ENCODE results near the gene REV3L. TPM values are rescaled to one million over a fixed set of nuclear protein-coding genes. Genes with fewer than 3 reads are reported as not detected.

The REV3L gene
- total RNA-seq, 1 experiment from 2014 or later, result 12.8 TPM

- TF ChIP-seq SIN3A (IDR thresholded peaks at IDR 0.05; ENCODE audit: low read depth) (no peak), SRF (IDR thresholded peaks at IDR 0.05; ENCODE audit: low read depth) (no peak), ZBTB33 (IDR thresholded peaks at IDR 0.05; ENCODE audit: extremely low read depth, insufficient replicate concordance, low read length) (no peak), ATF3 (IDR thresholded peaks at IDR 0.05) (no peak), JUND (IDR thresholded peaks at IDR 0.05) (no peak), ZNF274 (IDR thresholded peaks at IDR 0.05; ENCODE audit: low read depth, low read length) (no peak)
Measured at GRCh38 chr6:111430605-111431376, 52.2 kb downstream of the REV3L start (continued).

- RAD21 ChIA-PET (ENCODE audit: low non-redundant PET in 1 of 2, low total read pairs in 2 of 2, uncharacterized antibody in 2 of 2, unreplicated experiment in 2 of 2), result no interaction called here
- Histone ChIP-seq H3K9ac (ENCODE audit: low read length) (no peak overlapping the region), H3K4me3 (replicated peaks in 1 of 2; ENCODE audit: low read depth in 1 of 2, low read length in 2 of 2) (no peak overlapping the region), H3K4me1 (ENCODE audit: control insufficient read depth in 1 of 2, insufficient read depth in 2 of 2, low read length in 2 of 2) (peaks cover 0 to 6% of the 10 kb centered on the region in 2 experiments; a peak in 1 of 4 replicates), H3K4me2 (ENCODE audit: low read length) (no peak overlapping the region), H3K27me3 (ENCODE audit: insufficient read depth, low read length) (no peaks in the 10 kb centered on the region), H4K20me1 (ENCODE audit: insufficient read depth) (no peaks in the 10 kb centered on the region; the same call in 1 of the 2 replicates), H3K27ac (ENCODE audit: low read depth, low read length) (no peak overlapping the region), H3K36me3 (ENCODE audit: control insufficient read depth in 1 of 2, insufficient read depth in 2 of 2, low read length in 2 of 2) (no peaks in the 10 kb centered on the region), H3K79me2 (ENCODE audit: insufficient read depth, low read length) (peaks cover 89% of the 10 kb centered on the region), H3K9me3 (ENCODE audit: control insufficient read depth in 1 of 2, insufficient read depth in 1 of 2, low read depth in 1 of 2, low read length in 2 of 2) (peaks cover 0 to 12% of the 10 kb centered on the region in 2 experiments; a peak in 2 of 4 replicates), H3K9me2 (ENCODE audit: insufficient read depth) (no peaks in the 10 kb centered on the region), H2AFZ (ENCODE audit: low read depth, low read length, poor library complexity, severe bottlenecking) (no peak overlapping the region)
- no peak for DNase-seq (ENCODE audit: low read depth, low spot score)
- TF ChIP-seq CTCF (IDR thresholded peaks at IDR 0.05 in 2 of 3, conservative IDR thresholded peaks at IDR 0.05 in 1 of 3; ENCODE audit: borderline replicate concordance in 1 of 3, insufficient read depth in 1 of 3, low read depth in 2 of 3, low read length in 2 of 3), result no peak
- TF ChIP-seq JUND (IDR thresholded peaks at IDR 0.05), result no peak
- TF ChIP-seq ZFX (IDR thresholded peaks at IDR 0.05), result no peak
- no peak for TF ChIP-seq YY1 (IDR thresholded peaks at IDR 0.05; ENCODE audit: extremely low read depth, insufficient replicate concordance, low read depth, low read length)
- TF ChIP-seq EGR1 (IDR thresholded peaks at IDR 0.05; ENCODE audit: low read depth), result no peak
- CTCF ChIA-PET, result no interaction called here
- BruUV-seq (replicated peaks), result no TSS peak
- no peak for ATAC-seq
- intact Hi-C loops (cut with micrococcal nuclease), result no loop called here
- POLR2A ChIA-PET, result no interaction called here
Measured at GRCh38 chr6:111429571-111429970, 53.4 kb downstream of the REV3L start.
